ENCODE results near the gene PIGU. TPM values are rescaled to one million over a fixed set of nuclear protein-coding genes. Genes with fewer than 3 reads are reported as not detected.

The PIGU gene
- total and polyA plus RNA-seq, 2 of the 13 experiments (the other 11 are each of a cell fraction or from before 2014, with no cell fraction given), result 45.5 to 231 TPM

DNA sequence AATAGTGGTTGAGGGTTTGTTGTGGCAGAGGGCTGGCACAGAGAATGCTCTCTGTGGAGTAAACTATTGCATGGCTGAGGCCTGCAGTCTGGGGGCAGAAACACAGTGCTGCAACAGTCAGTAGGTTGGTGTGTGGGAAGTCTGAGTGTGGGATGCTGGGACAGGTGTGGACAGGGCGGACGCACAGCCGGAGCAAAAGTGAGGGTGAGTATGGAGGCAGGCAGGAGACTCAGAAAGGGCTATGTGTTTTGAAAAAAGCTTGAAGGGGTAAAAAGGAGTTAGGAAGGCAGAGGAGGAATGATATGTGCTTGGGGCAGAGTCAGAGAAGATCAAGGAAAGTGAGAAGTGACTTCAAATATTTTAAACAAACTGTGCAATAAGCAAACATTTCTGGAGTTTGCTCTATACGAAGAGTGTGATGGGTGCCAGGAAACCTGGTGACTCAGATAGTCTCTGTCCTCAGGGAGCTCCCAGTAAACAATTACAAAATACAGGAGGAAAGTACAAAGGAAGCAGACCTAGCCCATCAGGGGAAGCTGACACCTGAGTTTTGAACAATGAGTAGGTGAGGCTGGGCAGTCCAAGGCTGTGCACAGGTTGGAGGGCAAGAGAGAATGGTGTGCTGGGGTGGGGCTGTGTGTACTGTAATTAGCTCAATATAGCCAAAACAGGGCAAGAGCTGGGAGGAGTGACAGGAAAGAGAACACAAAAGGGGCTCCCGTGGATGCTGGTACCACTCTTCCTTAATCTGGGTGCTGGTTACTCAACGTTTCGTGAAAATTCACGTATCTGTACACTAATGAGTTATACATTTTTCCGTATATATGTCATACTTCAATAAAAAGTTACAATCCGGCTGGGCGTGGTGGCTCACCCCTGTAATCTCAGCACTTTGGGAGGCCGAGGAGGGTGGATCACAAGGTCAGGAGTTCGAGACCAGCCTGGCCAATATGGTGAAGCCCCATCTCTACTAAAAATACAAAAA is 55.2 kb downstream of the PIGU start (continued):
- TF ChIP-seq ZNF280D (CRISPR knock-in tag; IDR thresholded peaks at IDR 0.05) (peak; percentile 78), ISX (CRISPR knock-in tag; conservative IDR thresholded peaks at IDR 0.05) (no peak; the same call in 1 of the 2 replicates), ZGPAT (CRISPR knock-in tag; IDR thresholded peaks at IDR 0.05) (peak; percentile 100), TCF7 (IDR thresholded peaks at IDR 0.05; ENCODE audit: low read depth) (peak; percentile 97), MXD4 (CRISPR knock-in tag; IDR thresholded peaks at IDR 0.05) (0 out of 2 replicates have a peak, but pooled peaks have one; percentile 13), KLF16 (CRISPR knock-in tag; IDR thresholded peaks at IDR 0.05) (peak in 1 of 2 experiments; percentile 99; a peak in 2 of 4 replicates), ZNF136 (CRISPR knock-in tag; IDR thresholded peaks at IDR 0.05; ENCODE audit: low read depth) (peak; percentile 87; the same call in 1 of the 2 replicates), ZBTB21 (CRISPR knock-in tag; IDR thresholded peaks at IDR 0.05) (0 out of 2 replicates have a peak, but pooled peaks have one; percentile 67), ZNF350 (CRISPR knock-in tag; IDR thresholded peaks at IDR 0.05; ENCODE audit: borderline replicate concordance, low read depth) (peak; percentile 97), ZNF75D (CRISPR knock-in tag; IDR thresholded peaks at IDR 0.05; ENCODE audit: borderline replicate concordance) (no peak), ZNF33B (CRISPR knock-in tag; IDR thresholded peaks at IDR 0.05) (peak; percentile 72; the same call in 1 of the 2 replicates), ZNF317 (CRISPR knock-in tag; IDR thresholded peaks at IDR 0.05) (peak; percentile 92), ZNF562 (CRISPR knock-in tag; IDR thresholded peaks at IDR 0.05; ENCODE audit: borderline replicate concordance) (no peak), PHF20 (CRISPR knock-in tag; IDR thresholded peaks at IDR 0.05) (peak; percentile 52; the same call in 1 of the 2 replicates), ETS1 (CRISPR knock-in tag; IDR thresholded peaks at IDR 0.05) (no peak), ZNF564 (CRISPR knock-in tag; IDR thresholded peaks at IDR 0.05) (peak; percentile 100), TRIM22 (IDR thresholded peaks at IDR 0.05) (no peak), ATF3 (CRISPR knock-in tag; IDR thresholded peaks at IDR 0.05) (peak; percentile 96), ZFP41 (CRISPR knock-in tag; IDR thresholded peaks at IDR 0.05; ENCODE audit: borderline replicate concordance) (no peak), ZNF615 (CRISPR knock-in tag; IDR thresholded peaks at IDR 0.05; ENCODE audit: borderline replicate concordance) (peak; percentile 91; the same call in 1 of the 2 replicates)
